Esophagus muscularis mucosa (tissue), 4 donors: Measurements from ENCODE around the gene CCDC187. TPM values are rescaled to one million over a fixed set of nuclear protein-coding genes. Genes with fewer than 3 reads are reported as not detected.

ENCODE experiments used
- DNase-seq: peaks from one replicate; pipeline ENCODE4 v3.0.0-alpha.2; 2017; ENCODE audit errors: extremely low spot score
- H3K27ac ChIP-seq, 4 donors: fragments of 200-600 bp; sonication (generic); replicated peaks in 1 of 4; 1 replicate in 3 of 4; 2 replicates in 1 of 4; pipeline ENCODE4 v1.5.1; 2016 to 2019; ENCODE audit warnings: mild to moderate bottlenecking in 1 of 4
- H3K27me3 ChIP-seq, 4 donors: fragments of 200-600 bp; sonication (generic); one replicate each; pipeline versions ENCODE4 v1.5.1 to v1.6.0; 2016 to 2019
- H3K36me3 ChIP-seq, 4 donors: fragments of 200-600 bp; sonication (generic); one replicate each; pipeline ENCODE4 v1.5.1; 2016 to 2019
- H3K4me1 ChIP-seq, 4 donors: fragments of 200-600 bp; sonication (generic); one replicate each; pipeline ENCODE4 v1.5.1; 2016 to 2019
- H3K4me3 ChIP-seq, 4 donors: fragments of 200-600 bp; sonication (generic); 1 replicate in 2 of 4; 2 replicates in 2 of 4; pipeline ENCODE4 v1.5.1; 2016 to 2019; ENCODE audit warnings: mild to moderate bottlenecking in 4 of 4, moderate library complexity in 1 of 4
- H3K9me3 ChIP-seq, 4 donors: fragments of 200-600 bp; sonication (generic); 1 replicate in 3 of 4; 2 replicates in 1 of 4; pipeline ENCODE4 v1.5.1; 2016 to 2019
- CTCF ChIP-seq, 3 experiments: fragments of 200-600 bp in 2 of 3; fragments of 450-650 bp in 1 of 3; sonication (generic) in 2 of 3; IDR thresholded peaks; one replicate each; pipeline ENCODE4 v1.5.1; 2017 to 2019; ENCODE audit warnings: antibody characterized with exemption in 3 of 3, mild to moderate bottlenecking in 2 of 3, moderate library complexity in 1 of 3
- EP300 ChIP-seq: sonication (generic); formaldehyde crosslinking; IDR thresholded peaks from one replicate; pipeline ENCODE4 v1.6.1; 2017; ENCODE audit warnings: antibody characterized with exemption
- POLR2A ChIP-seq: fragments of 450-650 bp; IDR thresholded peaks from one replicate; pipeline ENCODE4 v1.6.1; 2017; ENCODE audit warnings: antibody characterized with exemption, moderate library complexity, mild to moderate bottlenecking, low read depth
- POLR2AphosphoS5 ChIP-seq, 2 donors: sonication (generic); formaldehyde crosslinking; IDR thresholded peaks; one replicate each; pipeline ENCODE4 v1.6.1; 2017; ENCODE audit warnings: antibody characterized with exemption in 2 of 2
- WGBS: methylation state at CpG from one replicate; pipeline ENCODE4 v1.1.5; 2018; 5-methylcytosine and 5-hydroxymethylcytosine counted together
- intact Hi-C: fragments of 100-400 bp; cut with DNase I; formaldehyde crosslinking; loops from one replicate; pipeline ENCODE4 v1.15.1; 2023
- total RNA-seq, 4 donors: library from RNA; depleted of rRNA; stranded (reverse); fragments of >200 nt; gene quantifications; one replicate each; pipeline versions ENCODE4 v1.1.0 to v1.2.1, GENCODE V29; 2016

The CCDC187 gene
- total RNA-seq, 4 donors from 2014 or later: not detected

GRCh38 chr9:136331556-136332481 lies 27.9 kb upstream of the CCDC187 start:
- intact Hi-C loops: no loop called here
- TF ChIP-seq CTCF (IDR thresholded peaks at IDR 0.05): no peak
- TF ChIP-seq POLR2AphosphoS5 (IDR thresholded peaks at IDR 0.05): no peak
- no peak for TF ChIP-seq POLR2A
- no peak for TF ChIP-seq EP300
- H3K4me1 ChIP-seq: peaks cover 24 to 35% (median 27%) of the 10 kb centered on the region in 4 donors
- no peak overlapping the region for H3K27ac ChIP-seq
- no peak for DNase-seq
- WGBS: 83% methylated on average over 32 of the region's 46 CpGs
- peaks cover 0 to 40% (median 19%) of the 10 kb centered on the region in 4 donors for H3K36me3 ChIP-seq
- no peak overlapping the region for H3K4me3 ChIP-seq
- H3K9me3 ChIP-seq: no peaks in the 10 kb centered on the region
- H3K27me3 ChIP-seq: no peaks in the 10 kb centered on the region

GRCh38 chr9:136331030-136331429 lies 27.1 kb upstream of the CCDC187 start:
- Histone ChIP-seq H3K4me1 (peaks cover 32 to 43% (median 35%) of the 10 kb centered on the region in 4 donors), H3K27ac (no peak overlapping the region), H3K27me3 (no peaks in the 10 kb centered on the region), H3K4me3 (no peak overlapping the region), H3K9me3 (no peaks in the 10 kb centered on the region), H3K36me3 (peaks cover 0 to 34% (median 12%) of the 10 kb centered on the region in 4 donors)
- DNase-seq: no peak
- WGBS: 79% methylated on average over 6 of the region's 15 CpGs
- intact Hi-C loops: no loop called here
- TF ChIP-seq POLR2AphosphoS5 (IDR thresholded peaks at IDR 0.05) (no peak), POLR2A (no peak), EP300 (no peak), CTCF (IDR thresholded peaks at IDR 0.05) (no peak)

- Histone ChIP-seq H3K4me3 (no peak overlapping the region), H3K36me3 (peaks cover 0 to 29% (median 9%) of the 10 kb centered on the region in 4 donors), H3K9me3 (no peaks in the 10 kb centered on the region), H3K27ac (no peak overlapping the region), H3K27me3 (no peaks in the 10 kb centered on the region), H3K4me1 (peaks cover 32 to 48% (median 40%) of the 10 kb centered on the region in 4 donors)
- WGBS: 83% methylated on average over 14 of the region's 14 CpGs
- intact Hi-C loops: no loop called here
- DNase-seq: no peak
- TF ChIP-seq POLR2A (no peak), CTCF (IDR thresholded peaks at IDR 0.05) (no peak)
Observed at GRCh38 chr9:136330406-136330990, 26.6 kb upstream of the CCDC187 start.

- DNase-seq: no peak
- 90% methylated on average over 16 of the region's 23 CpGs for WGBS
- no peaks in the 10 kb centered on the region for H3K27me3 ChIP-seq
- TF ChIP-seq EP300 (no peak), POLR2AphosphoS5 (IDR thresholded peaks at IDR 0.05) (no peak), POLR2A (no peak), CTCF (IDR thresholded peaks at IDR 0.05) (no peak)
- H3K36me3 ChIP-seq: peaks cover 0 to 23% (median 6%) of the 10 kb centered on the region in 4 donors
- H3K9me3 ChIP-seq: no peaks in the 10 kb centered on the region
- peaks cover 32 to 50% (median 42%) of the 10 kb centered on the region in 4 donors for H3K4me1 ChIP-seq
- H3K27ac ChIP-seq: peak overlapping the region in 1 of 4 donors; percentile 79
- no peak overlapping the region for H3K4me3 ChIP-seq
- intact Hi-C loops: no loop called here
Observed at GRCh38 chr9:136329636-136330405, 25.9 kb upstream of the CCDC187 start.
